ENCODE results near the gene FER.
"Not testable (repeated sequence)": the region's sequence is repeated elsewhere in the genome, so short reads cannot be mapped to it uniquely, and the experiment has no call there.

The FER gene

GRCh38 chr5:108747111-108747773 is 455 bp upstream of the FER start:
- no peak for DNase-seq (ENCODE audit: low read depth, low spot score)

- DNase-seq (ENCODE audit: low read depth, low spot score): peak; percentile 96
Measured at GRCh38 chr5:108748401-108749127, 867 bp downstream of the FER start.

DNA sequence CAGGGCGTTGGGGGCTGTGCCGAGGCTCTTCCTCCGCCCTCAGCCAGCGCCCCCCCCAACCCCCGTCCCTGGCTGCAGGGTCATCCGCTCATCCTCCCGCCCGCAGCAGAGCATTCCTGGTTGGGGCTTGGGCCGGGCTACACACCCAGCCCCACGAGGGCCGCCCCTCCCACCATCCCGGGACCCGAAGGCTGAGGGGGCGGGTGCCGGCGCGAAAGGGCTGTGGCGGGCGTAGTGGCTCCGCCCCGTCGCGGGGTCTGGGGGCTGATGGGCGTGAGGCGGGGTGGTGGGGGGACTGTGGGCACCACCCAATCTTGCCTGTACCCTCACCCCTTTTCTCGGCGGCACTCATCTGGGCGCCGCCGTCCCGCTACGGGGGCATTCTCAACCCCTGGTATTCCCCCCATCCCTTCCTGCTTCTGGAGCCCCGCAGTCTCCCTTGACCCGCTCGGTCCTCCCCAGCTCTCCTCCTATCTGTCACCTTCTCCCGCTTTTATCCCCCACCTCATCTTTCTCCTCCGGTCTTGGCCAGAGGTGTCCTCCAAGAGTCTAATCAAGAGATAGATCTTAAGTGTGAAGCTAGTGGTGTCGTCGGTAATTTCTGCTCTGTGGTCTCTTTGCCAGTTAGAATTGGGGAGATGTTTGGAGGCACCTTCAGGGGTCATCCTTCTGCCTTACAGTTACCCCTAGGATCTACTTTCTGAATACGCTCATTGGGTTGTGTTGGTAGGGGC is 1.6 kb downstream of the FER start:
- no peak for DNase-seq (ENCODE audit: low read depth, low spot score)

GRCh38 chr5:108753331-108753730 is 5.6 kb downstream of the FER start:
- DNase-seq (ENCODE audit: low read depth, low spot score): no peak

- DNase-seq (ENCODE audit: low read depth, low spot score): no peak
Measured at GRCh38 chr5:108753877-108754276, 6.2 kb downstream of the FER start.

GRCh38 chr5:108760512-108760911 is 12.8 kb downstream of the FER start:
- DNase-seq (ENCODE audit: low read depth, low spot score): no peak

- no peak for DNase-seq (ENCODE audit: low read depth, low spot score)
Measured at GRCh38 chr5:108762660-108763059, 15.0 kb downstream of the FER start.

- no peak for DNase-seq (ENCODE audit: low read depth, low spot score)
Measured at GRCh38 chr5:108763222-108763916, 15.7 kb downstream of the FER start.

- no peak for DNase-seq (ENCODE audit: low read depth, low spot score)
Measured at GRCh38 chr5:108765647-108766046, 17.9 kb downstream of the FER start.

GRCh38 chr5:108766916-108767315 is 19.2 kb downstream of the FER start:
- not testable (repeated sequence) for DNase-seq (ENCODE audit: low read depth, low spot score)

DNA sequence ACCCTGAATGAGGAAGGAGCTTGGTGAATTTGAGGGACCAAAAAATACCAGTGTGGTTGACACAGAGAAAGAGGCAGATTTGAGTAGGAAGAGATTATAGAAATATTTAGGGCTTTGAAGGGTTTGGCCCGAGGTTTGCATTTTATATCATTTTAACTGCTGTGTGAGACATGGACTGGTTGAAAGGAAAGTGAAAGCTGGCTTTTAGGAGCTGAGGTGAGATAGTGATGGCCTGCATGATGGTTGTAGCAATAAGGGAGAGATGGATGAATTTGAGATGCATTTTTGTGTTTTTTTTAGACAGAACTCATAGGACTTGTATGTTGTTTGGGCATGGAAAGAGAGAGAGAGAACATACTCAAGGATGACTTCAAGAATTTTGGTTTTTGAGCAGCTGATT is 21.7 kb downstream of the FER start:
- DNase-seq (ENCODE audit: low read depth, low spot score): no peak

GRCh38 chr5:108772626-108773025 is 24.9 kb downstream of the FER start:
- no peak for DNase-seq (ENCODE audit: low read depth, low spot score)

- no peak for DNase-seq (ENCODE audit: low read depth, low spot score)
Measured at GRCh38 chr5:108773330-108773729, 25.6 kb downstream of the FER start.

DNA sequence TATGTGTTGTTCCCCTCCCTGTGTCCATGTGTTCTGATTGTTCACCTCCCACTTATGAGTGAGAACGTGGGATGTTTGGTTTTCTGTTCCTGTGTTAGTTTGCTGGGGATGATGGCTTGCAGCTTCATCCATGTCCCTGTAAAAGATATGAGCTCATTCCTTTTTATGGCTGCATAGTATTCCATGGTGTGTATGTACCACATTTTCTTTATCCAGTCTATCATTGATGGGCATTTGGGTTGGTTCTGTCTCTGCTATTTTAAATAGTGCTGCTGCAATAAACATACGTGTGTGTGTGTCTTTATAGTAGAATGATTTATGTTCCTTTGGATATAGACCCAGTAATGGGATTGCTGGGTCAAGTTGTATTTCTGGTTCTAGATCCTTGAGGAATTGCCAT is 26.4 kb downstream of the FER start:
- DNase-seq (ENCODE audit: low read depth, low spot score): not testable (repeated sequence)

GRCh38 chr5:108777582-108777981 is 29.9 kb downstream of the FER start:
- DNase-seq (ENCODE audit: low read depth, low spot score): not testable (repeated sequence)

DNA sequence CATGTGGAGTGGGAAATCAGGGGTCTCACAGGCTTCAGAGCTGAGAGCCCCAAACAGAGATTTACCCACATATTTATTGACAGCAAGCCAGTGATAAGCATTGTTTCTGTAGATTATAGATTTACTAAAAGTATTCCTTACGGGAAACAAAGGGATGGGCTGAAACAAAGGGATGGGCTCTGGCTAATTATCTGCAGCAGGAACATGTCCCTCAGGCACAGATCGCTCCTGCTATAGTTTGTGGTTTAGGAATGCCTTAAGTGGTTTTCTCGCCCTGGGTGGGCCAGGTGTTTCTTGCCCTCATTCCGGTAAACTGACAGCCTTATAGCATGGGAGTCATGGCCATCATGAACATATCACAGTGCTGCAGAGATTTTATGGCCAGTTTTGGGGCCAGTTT is 36.9 kb downstream of the FER start:
- not testable (repeated sequence) for DNase-seq (ENCODE audit: low read depth, low spot score)

GRCh38 chr5:108786806-108787483 is 39.2 kb downstream of the FER start:
- DNase-seq (ENCODE audit: low read depth, low spot score): no peak

GRCh38 chr5:108788142-108788541 is 40.4 kb downstream of the FER start:
- no peak for DNase-seq (ENCODE audit: low read depth, low spot score)

- DNase-seq (ENCODE audit: low read depth, low spot score): no peak
Measured at GRCh38 chr5:108793207-108793606, 45.5 kb downstream of the FER start.

DNA sequence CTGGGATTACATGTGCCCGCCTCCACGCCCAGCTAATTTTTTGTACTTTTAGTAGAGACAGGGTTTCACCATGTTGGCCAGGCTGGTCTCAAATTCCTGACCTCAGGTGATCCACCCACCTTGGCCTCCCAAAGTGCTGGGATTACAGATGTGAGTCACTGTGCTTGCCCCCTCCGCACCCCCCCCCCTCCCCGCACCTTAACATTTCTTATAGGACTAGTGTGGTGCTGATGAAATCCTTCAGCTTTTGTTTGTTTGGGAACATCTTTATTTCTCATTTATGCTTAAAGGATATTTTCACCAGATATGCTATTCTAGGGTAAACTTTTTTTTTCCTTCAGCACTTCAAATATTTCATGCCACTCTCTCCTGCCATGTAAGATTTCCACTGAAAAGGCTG is 46.7 kb downstream of the FER start:
- DNase-seq (ENCODE audit: low read depth, low spot score): not testable (repeated sequence)

GRCh38 chr5:108797396-108797795 is 49.7 kb downstream of the FER start:
- DNase-seq (ENCODE audit: low read depth, low spot score): no peak

Measured in smooth muscle cell of the brain vasculature (primary cell).